GM15510 (cell line): ENCODE measurements around the gene LLGL1.

Experiments used
- POLR2A ChIP-seq: IDR thresholded peaks from 3 replicates; pipeline ENCODE4 v1.6.1; 2011; ENCODE audit warnings: borderline replicate concordance; ENCODE audit not compliant: insufficient read length; ENCODE audit errors: extremely low read depth

LLGL1 gene

DNA sequence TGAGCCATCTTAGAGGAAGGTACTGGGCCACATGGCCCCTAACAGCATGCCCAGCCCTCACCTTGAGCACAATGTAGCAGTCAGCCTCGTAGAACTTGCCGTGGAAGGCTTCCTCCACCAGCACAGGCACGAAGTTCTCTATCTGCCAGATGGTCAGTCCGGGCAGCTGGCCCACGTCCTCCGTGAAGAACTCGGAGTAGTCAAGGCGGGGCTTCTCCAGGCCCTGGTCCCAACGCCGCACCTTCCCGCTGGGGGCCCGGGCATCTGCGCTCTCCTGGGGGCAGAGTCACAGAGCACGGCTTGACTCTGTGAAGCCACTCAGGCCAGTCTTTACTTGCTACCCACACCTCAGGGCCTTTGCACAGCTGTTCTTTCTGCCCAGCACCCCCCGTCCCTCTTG lies 25.8 kb downstream of the LLGL1 start:
- TF ChIP-seq POLR2A: no peak

DNA sequence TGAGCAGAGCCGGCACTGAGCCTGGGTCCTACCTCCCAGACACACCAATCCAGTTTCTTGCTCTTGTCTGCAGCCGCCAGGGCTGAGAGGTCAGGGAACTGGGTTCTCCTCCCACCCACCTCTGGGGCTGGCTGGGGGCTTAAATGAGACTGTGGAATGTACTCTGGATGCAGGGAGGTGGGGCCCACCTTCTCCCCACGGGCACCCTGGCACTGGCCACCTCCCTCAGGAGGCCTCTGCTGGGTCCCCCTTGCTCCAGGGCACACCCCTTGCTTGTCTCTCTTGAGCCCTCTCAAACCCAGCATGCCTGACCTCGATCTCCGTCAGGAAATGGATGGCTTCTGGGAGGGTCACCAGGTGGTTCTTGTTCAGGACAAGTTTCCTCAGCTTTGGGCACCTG lies 26.7 kb downstream of the LLGL1 start:
- TF ChIP-seq POLR2A: no peak

DNA sequence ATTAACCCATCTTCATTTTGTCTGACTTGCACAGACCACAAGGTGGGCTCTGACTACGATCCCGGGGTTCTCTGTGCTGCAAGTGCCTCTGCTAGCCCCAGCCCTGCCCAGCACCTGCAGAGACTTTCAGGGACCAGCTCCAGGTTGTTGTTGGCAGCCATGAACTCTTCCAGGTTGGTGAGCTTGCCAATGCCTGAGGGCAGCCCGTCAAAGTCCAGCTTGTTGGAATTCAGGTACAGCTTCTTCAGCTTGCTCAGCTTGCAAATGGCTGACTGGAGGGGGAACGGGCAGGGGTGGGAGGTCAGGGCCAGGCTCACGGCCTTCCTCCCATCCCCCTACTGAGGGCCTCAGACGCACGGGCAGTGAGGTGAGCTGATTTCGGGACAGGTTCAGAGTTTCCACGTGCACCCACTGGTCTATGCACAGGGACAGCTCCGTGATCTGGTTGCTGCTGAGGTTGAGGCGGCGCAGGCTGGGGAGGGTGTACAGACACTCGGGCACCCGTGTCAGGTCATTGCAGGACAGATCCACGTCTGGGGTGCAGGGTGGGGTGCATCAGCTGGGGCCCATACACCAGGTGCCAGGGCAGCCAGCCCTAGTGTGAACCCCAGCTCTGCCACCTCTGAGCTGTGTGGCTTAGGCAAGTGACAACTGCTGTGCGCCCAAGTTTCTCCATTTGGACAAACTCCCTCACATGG lies 27.9 kb downstream of the LLGL1 start:
- TF ChIP-seq POLR2A: no peak

DNA sequence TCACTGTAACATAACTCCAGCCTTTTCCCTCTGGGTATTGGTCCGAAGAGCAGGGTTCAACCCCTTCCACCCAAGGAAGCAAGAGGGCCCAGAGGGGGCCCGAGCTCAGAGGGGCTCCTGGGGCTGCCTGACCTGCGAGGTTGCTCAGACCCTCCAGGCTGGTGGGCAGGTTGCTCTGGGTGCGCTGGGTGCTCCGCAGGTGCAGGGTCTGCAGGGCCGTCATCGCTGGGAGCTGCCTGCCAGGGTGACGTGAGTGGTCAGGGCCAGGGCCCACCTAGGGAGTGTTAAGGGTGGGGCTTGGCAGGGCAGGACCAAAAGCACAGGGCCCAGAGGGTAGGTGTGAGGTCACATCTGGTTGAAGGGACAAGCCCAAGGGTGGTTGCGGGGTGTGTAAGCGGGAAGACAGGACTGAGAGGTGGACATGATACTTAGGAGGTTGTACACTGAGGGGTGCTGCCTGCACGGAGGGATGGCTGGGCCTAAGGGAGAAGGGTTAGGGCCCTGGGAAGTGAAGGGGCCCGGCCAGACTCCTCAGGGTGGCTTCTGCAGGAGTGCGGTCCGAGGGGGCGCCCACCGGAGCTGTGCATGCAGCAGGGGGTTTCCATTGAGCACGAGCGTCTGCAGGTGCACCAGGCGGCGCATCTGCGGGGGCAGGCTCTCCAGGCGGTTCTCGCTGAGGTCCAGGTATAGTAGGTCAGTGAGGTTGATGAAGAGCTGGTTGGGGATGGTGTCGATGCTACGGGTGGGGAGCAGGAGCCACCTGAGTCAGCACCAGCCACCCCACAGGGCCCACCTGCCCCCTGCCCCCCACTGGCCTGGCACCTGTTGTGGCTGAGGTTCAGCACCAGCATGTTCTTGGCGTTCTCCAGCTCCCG lies 28.7 kb downstream of the LLGL1 start:
- no peak for TF ChIP-seq POLR2A

DNA sequence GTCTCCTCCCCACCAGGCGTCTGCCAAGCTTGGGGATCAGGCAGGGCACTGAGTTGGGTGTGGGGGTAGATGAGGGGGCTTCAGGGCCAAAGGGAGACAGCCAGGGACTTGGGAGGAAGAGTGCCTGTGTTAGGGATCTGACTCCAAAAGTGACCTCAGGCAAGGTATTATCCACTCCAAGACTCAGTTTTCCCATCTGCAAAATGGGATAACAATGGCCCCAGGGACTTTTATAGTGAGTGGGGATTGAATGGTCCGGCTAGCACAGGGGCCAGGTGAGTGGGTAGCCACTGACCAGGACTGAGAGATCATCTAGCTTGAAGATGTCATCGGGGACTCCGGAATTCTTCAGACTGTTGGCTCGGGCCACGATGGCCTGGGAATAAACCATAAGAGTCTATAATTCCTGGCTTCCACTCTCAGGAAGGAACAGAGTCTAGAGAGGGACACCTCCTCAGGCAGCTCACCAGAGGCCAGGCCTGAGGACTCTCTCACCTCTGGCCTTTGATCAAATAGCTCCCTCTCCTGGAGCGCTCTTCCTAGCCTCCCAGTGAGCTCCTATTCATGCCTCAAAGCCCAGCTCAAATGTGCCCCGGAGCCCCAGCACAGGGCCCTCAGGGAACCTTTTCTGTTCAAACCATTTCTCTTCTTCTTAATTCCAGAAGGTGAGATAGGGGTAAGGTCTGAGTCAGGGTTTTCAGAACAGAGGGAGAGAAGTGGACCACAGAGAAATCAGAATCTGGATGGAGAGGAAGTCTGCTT lies 29.6 kb downstream of the LLGL1 start:
- no peak for TF ChIP-seq POLR2A

DNA sequence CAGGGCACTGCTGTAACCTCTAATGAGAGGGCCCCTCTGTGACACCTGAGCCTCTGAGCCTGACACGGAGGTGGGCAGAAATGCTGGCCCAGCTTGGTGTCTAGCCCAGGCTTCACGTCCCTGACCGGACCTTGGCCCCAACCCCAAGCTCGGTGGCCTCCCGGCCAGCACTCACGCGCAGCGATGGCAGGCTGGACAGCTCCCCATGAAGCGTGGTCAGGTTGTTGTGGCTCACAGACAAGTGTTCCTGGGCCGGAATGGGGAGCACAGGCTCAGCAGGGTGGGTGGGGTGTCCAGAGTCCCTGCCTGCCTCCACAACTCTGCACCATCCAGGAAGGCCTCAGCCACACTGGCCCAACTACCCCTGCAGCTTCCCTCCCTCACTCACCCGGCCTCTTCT lies 30.9 kb downstream of the LLGL1 start:
- TF ChIP-seq POLR2A: no peak

DNA sequence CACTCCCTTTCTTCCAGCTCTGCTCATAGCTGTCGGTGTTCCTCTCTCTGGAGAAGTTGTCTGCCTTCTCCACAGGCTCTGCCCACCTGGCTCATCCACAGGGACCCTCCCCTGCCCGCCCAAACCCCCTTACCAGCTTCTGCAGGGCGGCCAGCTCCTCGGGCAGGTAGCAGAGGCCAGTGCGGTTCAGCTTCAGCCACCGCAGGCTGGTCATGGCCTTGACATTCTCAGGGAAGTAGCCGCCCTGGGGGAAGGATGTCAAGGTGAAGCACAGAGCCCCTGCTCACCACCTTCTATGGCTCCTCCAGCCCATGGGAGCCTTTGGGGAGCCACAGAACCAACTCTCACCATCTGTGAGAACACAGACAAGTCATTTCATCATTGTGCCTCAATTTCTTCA lies 31.3 kb downstream of the LLGL1 start:
- no peak for TF ChIP-seq POLR2A

DNA sequence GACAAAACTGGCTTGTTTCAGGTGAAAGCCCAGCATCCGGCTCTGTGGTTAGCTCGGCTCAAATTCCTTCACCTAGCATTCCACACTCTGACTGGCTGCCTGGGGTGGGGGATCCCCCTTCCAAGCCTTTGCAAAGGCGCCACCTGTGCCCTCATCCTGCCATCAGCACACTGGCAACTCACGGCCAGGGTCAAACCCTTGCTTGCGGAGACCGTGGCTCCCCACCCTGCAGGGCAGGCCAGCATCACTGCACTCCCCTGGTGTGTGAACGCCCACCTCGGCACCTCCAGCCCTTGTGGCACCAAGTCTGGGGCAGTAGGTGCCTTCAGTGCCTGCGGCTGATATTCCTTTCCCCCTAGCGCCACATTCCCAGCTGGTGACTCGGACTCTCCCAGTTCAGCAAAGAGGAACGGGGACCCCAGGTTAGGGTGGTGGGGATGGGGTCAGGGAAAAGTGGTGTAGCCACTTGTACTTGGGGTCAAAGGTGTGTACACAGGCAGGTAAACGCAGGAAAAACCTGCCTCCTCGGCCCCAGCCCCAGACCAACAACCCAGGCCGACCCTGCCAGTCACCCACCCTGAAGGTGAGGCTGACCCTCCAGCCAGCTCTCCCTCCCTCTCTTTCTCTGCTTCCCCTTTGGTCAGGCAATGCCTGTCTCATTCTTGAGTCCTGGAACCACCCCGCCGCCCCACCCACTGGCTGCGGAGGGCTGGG lies 32.0 kb downstream of the LLGL1 start:
- TF ChIP-seq POLR2A: no peak

DNA sequence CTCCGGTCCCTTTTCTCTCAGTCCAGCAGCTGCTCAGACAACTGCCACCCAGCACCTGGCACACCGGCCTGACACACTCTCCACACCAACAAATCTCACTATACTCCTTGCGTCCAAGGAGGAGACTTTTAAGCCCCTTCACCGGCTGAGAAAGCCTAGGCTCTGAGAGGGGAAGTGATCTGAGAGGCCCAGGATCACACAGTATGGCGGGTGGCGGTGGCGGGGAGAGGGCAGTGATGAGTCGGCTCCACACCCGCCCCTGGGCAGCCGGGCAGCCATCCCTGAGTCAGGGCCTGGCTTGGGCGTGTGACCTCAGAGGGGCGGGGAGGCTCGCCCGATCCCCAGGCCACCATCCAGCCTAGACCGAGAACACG lies 32.5 kb downstream of the LLGL1 start:
- TF ChIP-seq POLR2A: peak; percentile 45

DNA sequence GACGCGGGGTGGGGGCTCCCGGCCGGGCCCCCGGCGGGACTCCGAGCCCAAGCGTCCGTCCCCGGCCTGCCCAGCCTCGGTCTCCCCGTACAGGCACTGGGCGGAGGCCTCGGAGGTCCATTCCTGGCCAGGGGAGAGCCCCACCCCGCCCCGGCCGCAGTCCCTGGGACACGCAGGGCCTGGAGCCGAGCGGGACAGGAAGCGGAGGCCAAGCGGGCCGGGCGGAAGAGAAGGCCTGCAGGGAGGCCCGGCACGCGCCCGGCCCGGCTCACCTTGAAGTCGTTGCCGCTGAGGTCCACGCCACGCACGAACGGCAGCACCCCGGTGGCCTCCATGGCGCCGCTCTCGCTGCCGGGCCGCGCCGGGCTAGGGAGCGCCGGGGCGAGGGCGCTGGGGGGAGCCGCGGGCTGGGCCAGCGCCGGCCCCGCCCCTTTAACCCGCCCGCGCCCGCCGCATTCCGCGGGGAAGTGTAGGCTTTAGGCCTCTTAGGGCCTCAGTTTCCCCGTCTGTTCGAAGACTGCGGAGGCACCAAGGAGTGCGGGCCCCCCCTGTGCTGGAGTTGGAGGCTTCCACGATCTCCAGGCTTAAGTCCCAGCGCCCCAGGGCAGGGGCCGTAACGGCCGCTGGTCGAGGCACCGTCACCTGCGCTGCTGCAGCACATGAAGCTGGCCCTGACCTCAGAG lies 33.1 kb downstream of the LLGL1 start, which contains the start of gene FLII:
Gene FLII (minus strand): TSS at position 383 of the 683 bp plus-strand sequence. CDS start 48 bp downstream, at position 335.
- TF ChIP-seq POLR2A: peak; percentile 79

DNA sequence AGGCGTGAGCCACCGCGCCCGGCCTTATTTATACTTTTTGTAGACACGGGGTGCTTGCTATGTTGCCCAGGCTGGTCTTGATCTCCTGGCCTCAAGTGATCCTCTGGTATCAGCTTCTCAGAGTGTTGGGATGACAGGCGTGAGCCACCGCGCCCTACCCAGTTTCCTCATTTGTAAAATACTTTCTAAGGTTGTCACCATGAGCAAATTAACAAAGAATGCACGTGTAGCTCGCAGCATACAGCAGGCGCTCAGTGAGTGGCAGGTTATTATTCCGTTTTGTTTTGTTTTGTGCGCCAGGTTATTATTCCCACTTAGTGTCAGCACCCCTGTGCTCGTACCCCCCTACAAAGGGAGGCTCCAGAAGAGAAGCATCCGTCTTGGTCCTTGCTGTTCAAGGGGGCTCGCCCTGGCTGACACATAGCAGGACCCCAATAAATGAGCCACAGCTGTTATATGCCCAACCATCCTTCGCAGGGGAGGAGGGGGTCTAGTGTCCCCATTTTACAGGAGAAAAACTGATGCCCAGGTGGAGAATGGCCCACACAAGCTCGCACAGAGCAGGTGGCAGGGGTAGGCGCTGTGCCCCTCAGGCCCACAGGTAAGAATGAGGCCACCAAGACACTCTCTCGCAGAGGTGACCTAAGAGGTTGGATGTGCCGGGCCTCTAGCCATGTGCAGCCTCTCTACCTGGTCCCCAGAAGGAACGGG lies 34.3 kb downstream of the LLGL1 start:
- no peak for TF ChIP-seq POLR2A

DNA sequence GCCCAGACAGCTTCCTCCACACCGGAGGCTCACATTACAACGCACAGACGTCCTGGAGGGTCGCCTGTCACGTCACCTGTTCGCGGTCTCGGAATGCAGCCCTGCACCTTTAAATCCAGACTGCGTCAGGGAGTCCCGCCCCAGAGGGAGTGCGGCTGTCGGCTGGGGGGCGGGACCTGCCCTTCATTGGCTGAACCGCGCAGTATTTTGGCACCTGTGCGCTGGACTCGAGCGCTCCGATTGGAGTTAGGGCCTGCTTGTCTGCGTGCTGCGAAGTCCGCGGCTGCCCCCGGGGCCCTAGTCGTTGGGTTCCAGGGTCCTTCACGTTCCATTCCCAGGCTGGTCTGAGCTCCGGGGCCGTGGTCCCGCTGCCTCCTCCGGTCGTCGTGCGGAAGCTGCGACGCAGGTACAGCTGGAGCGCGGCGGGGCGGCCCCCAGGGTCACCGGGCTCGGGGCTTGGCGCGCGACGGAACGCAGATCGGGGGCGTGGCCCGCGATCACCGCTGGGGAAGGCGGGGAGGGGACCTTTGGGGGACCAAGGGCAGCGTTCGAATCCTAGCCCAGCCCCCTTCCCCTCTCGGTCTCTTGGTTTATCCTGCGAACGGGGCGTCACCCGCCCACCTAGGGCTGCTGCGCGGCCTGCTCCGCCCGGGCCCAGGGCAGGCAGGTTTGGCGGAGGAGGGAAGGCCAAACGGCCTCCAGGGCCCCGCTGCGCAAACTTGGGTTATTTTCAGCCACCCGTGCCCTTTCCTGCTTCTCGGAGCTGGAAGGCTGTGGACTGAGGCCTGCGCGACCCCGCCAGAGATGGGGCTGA lies 35.1 kb downstream of the LLGL1 start, which contains the start of gene MIEF2:
Gene MIEF2 (plus strand): TSS at position 331 of the 814 bp plus-strand sequence. CDS start 2,059 bp downstream, outside the sequence.
- TF ChIP-seq POLR2A: peak; percentile 53
